Stimulated activated CD4-positive, alpha-beta T cell treated with anti-CD3 and anti-CD28 coated beads, Interleukin-1b, Interleukin-23, amount 100 ng/mL, for 24 hours (primary cell): ENCODE data around the gene PCNX2.

Experiments
- DNase-seq, 4 experiments: peaks; one replicate each; pipeline ENCODE4 v3.0.0-alpha.2; 2020; ENCODE audit warnings: low read depth in 4 of 4, low spot score in 1 of 4

The PCNX2 gene

GRCh38 chr1:232990176-232991128, 305.1 kb downstream of the PCNX2 start:
- DNase-seq, result no peak

GRCh38 chr1:232988572-232989040, 306.9 kb downstream of the PCNX2 start:
- no peak for DNase-seq

GRCh38 chr1:232987774-232988140, 307.8 kb downstream of the PCNX2 start:
- no peak for DNase-seq

- no peak for DNase-seq
Measured at GRCh38 chr1:232987046-232987773, 308.3 kb downstream of the PCNX2 start.

GRCh38 chr1:232986527-232986922, 309.0 kb downstream of the PCNX2 start:
- no peak for DNase-seq

- DNase-seq, result no peak
Measured at GRCh38 chr1:232985882-232986526, 309.5 kb downstream of the PCNX2 start.

GRCh38 chr1:232984577-232985425, 310.7 kb downstream of the PCNX2 start:
- DNase-seq, result no peak

GRCh38 chr1:232983817-232984567, 311.5 kb downstream of the PCNX2 start:
- DNase-seq, result no peak

- no peak for DNase-seq
Measured at GRCh38 chr1:232983375-232983774, 312.1 kb downstream of the PCNX2 start.

- no peak for DNase-seq
Measured at GRCh38 chr1:232982238-232982944, 313.1 kb downstream of the PCNX2 start.

- no peak for DNase-seq
Measured at GRCh38 chr1:232980986-232981560, 314.5 kb downstream of the PCNX2 start.

- DNase-seq, result no peak
Measured at GRCh38 chr1:232980355-232980978, 315.1 kb downstream of the PCNX2 start.

GRCh38 chr1:232979558-232979957, 316.0 kb downstream of the PCNX2 start:
- DNase-seq, result no peak

- no peak for DNase-seq
Measured at GRCh38 chr1:232978815-232979214, 316.7 kb downstream of the PCNX2 start.

GRCh38 chr1:232978091-232978634, 317.4 kb downstream of the PCNX2 start:
- DNase-seq, result no peak

GRCh38 chr1:232974971-232975370, 320.6 kb downstream of the PCNX2 start:
- DNase-seq, result no peak

- no peak for DNase-seq
Measured at GRCh38 chr1:232973652-232974611, 321.6 kb downstream of the PCNX2 start.
